Measurements from ENCODE around the gene ADCY9.

The ADCY9 gene

GRCh38 chr16:4033951-4034350, 82.3 kb downstream of the ADCY9 start:
- H3K36me3 ChIP-seq (ENCODE audit: control insufficient read depth, low read length), result no peaks in the 10 kb centered on the region
- H3K4me1 ChIP-seq (ENCODE audit: control insufficient read depth, low read length), result no peaks in the 10 kb centered on the region
- H3F3A ChIP-seq (ENCODE audit: control insufficient read depth, insufficient read depth), result no peaks in the 10 kb centered on the region

GRCh38 chr16:4032768-4033167, 83.5 kb downstream of the ADCY9 start:
- Histone ChIP-seq H3K4me1 (ENCODE audit: control insufficient read depth, low read length) (no peaks in the 10 kb centered on the region), H3K9me3 (ENCODE audit: control insufficient read depth, insufficient read depth, low read length) (no peaks in the 10 kb centered on the region), H3K27ac (ENCODE audit: low read depth, low read length) (no peak overlapping the region)

More at GRCh38 chr16:4033951-4034350, 82.3 kb downstream of the ADCY9 start:
- H4K20me1 ChIP-seq (ENCODE audit: control insufficient read depth, insufficient read depth, low read depth, low read length), result no peaks in the 10 kb centered on the region
- TF ChIP-seq EZH2phosphoT487 (IDR thresholded peaks at IDR 0.05; ENCODE audit: borderline replicate concordance, low read length), result no peak
- no peak for TF ChIP-seq CTCF (IDR thresholded peaks at IDR 0.05; ENCODE audit: low read depth, low read length, poor library complexity, severe bottlenecking)
- no peaks in the 10 kb centered on the region for H3K79me2 ChIP-seq (ENCODE audit: control insufficient read depth, low read length)
- no peak overlapping the region for H3K4me2 ChIP-seq (ENCODE audit: low read length)
- H3K4me3 ChIP-seq (ENCODE audit: low read length), result no peak overlapping the region
- H3K27ac ChIP-seq (ENCODE audit: low read depth, low read length), result no peak overlapping the region
- no peaks in the 10 kb centered on the region for H3K9me2 ChIP-seq (replicated peaks; ENCODE audit: control insufficient read depth, low read length)
- no peaks in the 10 kb centered on the region; the same call in 1 of the 2 replicates for H3K27me3 ChIP-seq (ENCODE audit: control insufficient read depth, low read length)
- H3K9me3 ChIP-seq (ENCODE audit: control insufficient read depth, insufficient read depth, low read length), result no peaks in the 10 kb centered on the region

GRCh38 chr16:4028144-4028543, 88.1 kb downstream of the ADCY9 start:
- Histone ChIP-seq H3K4me2 (ENCODE audit: low read length) (no peak overlapping the region), H3K9me2 (replicated peaks; ENCODE audit: control insufficient read depth, low read length) (no peaks in the 10 kb centered on the region), H3K9me3 (ENCODE audit: control insufficient read depth, insufficient read depth, low read length) (no peaks in the 10 kb centered on the region), H3K27ac (ENCODE audit: low read depth, low read length) (no peak overlapping the region), H3F3A (ENCODE audit: control insufficient read depth, insufficient read depth) (no peaks in the 10 kb centered on the region), H3K36me3 (ENCODE audit: control insufficient read depth, low read length) (no peaks in the 10 kb centered on the region), H3K4me3 (ENCODE audit: low read length) (no peak overlapping the region), H3K27me3 (ENCODE audit: control insufficient read depth, low read length) (no peaks in the 10 kb centered on the region), H3K4me1 (ENCODE audit: control insufficient read depth, low read length) (no peaks in the 10 kb centered on the region), H4K20me1 (ENCODE audit: control insufficient read depth, insufficient read depth, low read depth, low read length) (no peaks in the 10 kb centered on the region), H3K79me2 (ENCODE audit: control insufficient read depth, low read length) (no peaks in the 10 kb centered on the region)
- no peak for TF ChIP-seq CTCF (IDR thresholded peaks at IDR 0.05; ENCODE audit: low read depth, low read length, poor library complexity, severe bottlenecking)
- TF ChIP-seq EZH2phosphoT487 (IDR thresholded peaks at IDR 0.05; ENCODE audit: borderline replicate concordance, low read length), result no peak

More at GRCh38 chr16:4032768-4033167, 83.5 kb downstream of the ADCY9 start:
- H4K20me1 ChIP-seq (ENCODE audit: control insufficient read depth, insufficient read depth, low read depth, low read length), result no peaks in the 10 kb centered on the region
- H3K36me3 ChIP-seq (ENCODE audit: control insufficient read depth, low read length), result no peaks in the 10 kb centered on the region
- no peaks in the 10 kb centered on the region for H3F3A ChIP-seq (ENCODE audit: control insufficient read depth, insufficient read depth)
- H3K79me2 ChIP-seq (ENCODE audit: control insufficient read depth, low read length), result no peaks in the 10 kb centered on the region
- no peak for TF ChIP-seq EZH2phosphoT487 (IDR thresholded peaks at IDR 0.05; ENCODE audit: borderline replicate concordance, low read length)
- H3K9me2 ChIP-seq (replicated peaks; ENCODE audit: control insufficient read depth, low read length), result no peaks in the 10 kb centered on the region
- no peak overlapping the region for H3K4me3 ChIP-seq (ENCODE audit: low read length)
- H3K27me3 ChIP-seq (ENCODE audit: control insufficient read depth, low read length), result no peaks in the 10 kb centered on the region; the same call in 1 of the 2 replicates
- H3K4me2 ChIP-seq (ENCODE audit: low read length), result no peak overlapping the region

GRCh38 chr16:4026854-4027253, 89.4 kb downstream of the ADCY9 start:
- Histone ChIP-seq H3K27ac (ENCODE audit: low read depth, low read length) (no peak overlapping the region), H3K9me2 (replicated peaks; ENCODE audit: control insufficient read depth, low read length) (no peaks in the 10 kb centered on the region), H3K79me2 (ENCODE audit: control insufficient read depth, low read length) (no peaks in the 10 kb centered on the region), H3K4me3 (ENCODE audit: low read length) (no peak overlapping the region), H3K9me3 (ENCODE audit: control insufficient read depth, insufficient read depth, low read length) (no peaks in the 10 kb centered on the region), H4K20me1 (ENCODE audit: control insufficient read depth, insufficient read depth, low read depth, low read length) (no peaks in the 10 kb centered on the region), H3K4me1 (ENCODE audit: control insufficient read depth, low read length) (no peaks in the 10 kb centered on the region), H3K36me3 (ENCODE audit: control insufficient read depth, low read length) (no peaks in the 10 kb centered on the region), H3F3A (ENCODE audit: control insufficient read depth, insufficient read depth) (no peaks in the 10 kb centered on the region), H3K27me3 (ENCODE audit: control insufficient read depth, low read length) (no peaks in the 10 kb centered on the region), H3K4me2 (ENCODE audit: low read length) (no peak overlapping the region)
- TF ChIP-seq EZH2phosphoT487 (IDR thresholded peaks at IDR 0.05; ENCODE audit: borderline replicate concordance, low read length) (no peak), CTCF (IDR thresholded peaks at IDR 0.05; ENCODE audit: low read depth, low read length, poor library complexity, severe bottlenecking) (no peak)

All from DOHH2 (cell line).